MCF 10A (cell line): ENCODE data around the gene CPNE8. TPM values are rescaled to one million over a fixed set of nuclear protein-coding genes. Genes with fewer than 3 reads are reported as not detected.

ENCODE experiments used
- BruUV-seq: library from RNA; stranded (reverse); fragments of 400-500 nt; replicated peaks from 2 replicates; lab custom pipeline; 2021; lab: Mats Ljungman, UMichigan
- CTCF ChIA-PET: fragments of 300-600 bp; sonication (Branson Sonifier 250); formaldehyde crosslinking; extraction: SDS; loops from one replicate; lab custom pipeline; 2021; ENCODE audit warnings: antibody characterized with exemption, inconsistent platforms; lab: Yijun Ruan, JAX
- POLR2A ChIA-PET: fragments of 300-600, 350-650 bp; sonication (Branson Sonifier 250); formaldehyde crosslinking; extraction: SDS; loops from one replicate; lab custom pipeline; 2020; ENCODE audit warnings: antibody characterized with exemption, inconsistent platforms; lab: Yijun Ruan, JAX
- DNase-seq: peaks from one replicate; pipeline ENCODE4 v3.0.0-alpha.2; 2018; ENCODE audit not compliant: unreplicated experiment
- H3K27ac Mint-ChIP-seq: one replicate; pipeline ENCODE4 v1.8.0; 2022; ENCODE audit warnings: mild to moderate bottlenecking, low read depth, mixed read lengths; ENCODE audit not compliant: unreplicated experiment
- H3K27me3 Mint-ChIP-seq: one replicate; pipeline ENCODE4 v1.8.0; 2022; ENCODE audit warnings: mixed read lengths; ENCODE audit not compliant: insufficient read depth, unreplicated experiment
- H3K36me3 Mint-ChIP-seq: one replicate; pipeline ENCODE4 v1.8.0; 2022; ENCODE audit warnings: mild to moderate bottlenecking, moderate library complexity, mixed read lengths; ENCODE audit not compliant: insufficient read depth, unreplicated experiment
- H3K4me1 Mint-ChIP-seq: one replicate; pipeline ENCODE4 v1.8.0; 2022; ENCODE audit warnings: mixed read lengths; ENCODE audit not compliant: insufficient read depth, unreplicated experiment
- H3K4me3 Mint-ChIP-seq: one replicate; pipeline ENCODE4 v1.8.0; 2022; ENCODE audit warnings: mild to moderate bottlenecking, moderate library complexity, mixed read lengths; ENCODE audit not compliant: unreplicated experiment
- H3K9me3 Mint-ChIP-seq: one replicate; pipeline ENCODE4 v1.8.0; 2022; ENCODE audit warnings: mixed read lengths; ENCODE audit not compliant: unreplicated experiment
- intact Hi-C: fragments of 100-400 bp; cut with micrococcal nuclease; formaldehyde crosslinking; loops from 2 replicates; pipeline ENCODE4 v1.14.1; 2022
- total RNA-seq: library from RNA; stranded (reverse); gene quantifications from 2 replicates; pipeline ENCODE4 v1.2.3, GENCODE V29; 2022
- TF ChIP-seq, protein P1 (sequence below): fragments of 200-600 bp; IDR thresholded peaks from one replicate; pipeline ENCODE4 v1.8.0; 2022; ENCODE audit warnings: antibody characterized with exemption, mild to moderate bottlenecking; ENCODE audit not compliant: unreplicated experiment

Gene CPNE8
- total RNA-seq, 1 experiment from 2014 or later, result 17.0 TPM

DNA sequence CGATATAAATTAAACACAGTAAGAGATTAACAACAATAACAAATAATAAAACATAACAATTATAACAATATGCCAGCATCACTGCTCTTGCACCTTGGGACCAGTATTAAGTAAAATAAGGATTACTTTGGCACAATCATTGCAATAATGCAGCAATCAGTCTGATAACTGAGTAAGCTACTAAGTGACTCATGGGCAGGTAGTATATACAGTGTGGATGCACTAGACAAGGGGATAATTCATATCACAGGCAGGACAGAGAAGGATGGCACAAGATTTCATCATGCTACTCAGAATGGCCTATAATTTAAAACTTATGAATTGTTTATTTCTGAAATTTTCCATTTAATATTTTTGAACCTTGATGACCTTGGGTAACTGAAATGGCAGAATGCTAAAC lies 298.1 kb downstream of the CPNE8 start:
- no peaks in the 10 kb centered on the region for H3K36me3 Mint-ChIP-seq
- no peak overlapping the region for H3K27ac Mint-ChIP-seq
- H3K4me1 Mint-ChIP-seq, result no peaks in the 10 kb centered on the region
- intact Hi-C loops, result no loop called here
- no peak overlapping the region for H3K4me3 Mint-ChIP-seq
- ChIA-PET POLR2A (interaction anchor here (1.4 kb wide), 1 partner anchor 21 kb away, joined by 4 read pairs; no protein-coding TSS in a partner anchor), CTCF (no interaction called here)
- H3K9me3 Mint-ChIP-seq, result no peaks in the 10 kb centered on the region
- TF ChIP-seq, protein P1, sequence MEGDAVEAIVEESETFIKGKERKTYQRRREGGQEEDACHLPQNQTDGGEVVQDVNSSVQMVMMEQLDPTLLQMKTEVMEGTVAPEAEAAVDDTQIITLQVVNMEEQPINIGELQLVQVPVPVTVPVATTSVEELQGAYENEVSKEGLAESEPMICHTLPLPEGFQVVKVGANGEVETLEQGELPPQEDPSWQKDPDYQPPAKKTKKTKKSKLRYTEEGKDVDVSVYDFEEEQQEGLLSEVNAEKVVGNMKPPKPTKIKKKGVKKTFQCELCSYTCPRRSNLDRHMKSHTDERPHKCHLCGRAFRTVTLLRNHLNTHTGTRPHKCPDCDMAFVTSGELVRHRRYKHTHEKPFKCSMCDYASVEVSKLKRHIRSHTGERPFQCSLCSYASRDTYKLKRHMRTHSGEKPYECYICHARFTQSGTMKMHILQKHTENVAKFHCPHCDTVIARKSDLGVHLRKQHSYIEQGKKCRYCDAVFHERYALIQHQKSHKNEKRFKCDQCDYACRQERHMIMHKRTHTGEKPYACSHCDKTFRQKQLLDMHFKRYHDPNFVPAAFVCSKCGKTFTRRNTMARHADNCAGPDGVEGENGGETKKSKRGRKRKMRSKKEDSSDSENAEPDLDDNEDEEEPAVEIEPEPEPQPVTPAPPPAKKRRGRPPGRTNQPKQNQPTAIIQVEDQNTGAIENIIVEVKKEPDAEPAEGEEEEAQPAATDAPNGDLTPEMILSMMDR, result no peak
- no peaks in the 10 kb centered on the region for H3K27me3 Mint-ChIP-seq
- no peak for DNase-seq
- no TSS peak for BruUV-seq
